HG02943 (cell line): ENCODE measurements around the gene TIGAR.

ENCODE experiments used
- ATAC-seq: cut with Tn5 transposase; IDR thresholded peaks from one replicate; pipeline ENCODE4 v1.9.1; 2021; ENCODE audit warnings: mild to moderate bottlenecking, low read depth, moderate library complexity; ENCODE audit not compliant: unreplicated experiment

Gene TIGAR

GRCh38 chr12:4301932-4302501 lies 19.0 kb upstream of the TIGAR start:
- no peak for ATAC-seq

DNA sequence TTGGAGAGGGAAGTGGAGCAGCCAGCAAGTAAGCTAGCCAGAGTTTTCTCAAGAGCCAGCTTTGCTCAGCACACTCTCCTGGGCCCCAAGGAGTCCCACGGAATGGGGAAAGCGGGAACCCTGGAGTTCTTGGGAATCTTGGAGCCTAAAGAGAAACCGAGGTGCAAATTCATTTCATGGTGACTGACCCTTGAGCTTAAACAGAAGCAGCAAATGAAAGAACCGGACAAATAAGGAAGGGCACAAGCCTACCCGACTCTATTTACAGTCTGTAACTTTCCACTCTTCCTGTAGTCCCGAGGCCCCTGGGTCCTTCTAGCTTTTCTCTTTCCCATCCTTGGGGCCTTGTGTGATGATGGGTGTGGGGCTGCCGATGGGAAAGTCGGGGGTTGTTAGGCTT lies 18.1 kb upstream of the TIGAR start:
- no peak for ATAC-seq

GRCh38 chr12:4303750-4304149 lies 17.3 kb upstream of the TIGAR start:
- no peak for ATAC-seq

GRCh38 chr12:4307593-4308333 lies 13.2 kb upstream of the TIGAR start:
- ATAC-seq = no peak

- ATAC-seq = no peak
These were observed 12.6 kb upstream of the TIGAR start for GRCh38 chr12:4308334-4308950.

GRCh38 chr12:4311776-4312175 lies 9.2 kb upstream of the TIGAR start:
- ATAC-seq = no peak

GRCh38 chr12:4312251-4312650 lies 8.8 kb upstream of the TIGAR start:
- ATAC-seq = no peak

- peak; percentile 42 for ATAC-seq
These were observed 538 bp upstream of the TIGAR start for GRCh38 chr12:4320497-4320852.

DNA sequence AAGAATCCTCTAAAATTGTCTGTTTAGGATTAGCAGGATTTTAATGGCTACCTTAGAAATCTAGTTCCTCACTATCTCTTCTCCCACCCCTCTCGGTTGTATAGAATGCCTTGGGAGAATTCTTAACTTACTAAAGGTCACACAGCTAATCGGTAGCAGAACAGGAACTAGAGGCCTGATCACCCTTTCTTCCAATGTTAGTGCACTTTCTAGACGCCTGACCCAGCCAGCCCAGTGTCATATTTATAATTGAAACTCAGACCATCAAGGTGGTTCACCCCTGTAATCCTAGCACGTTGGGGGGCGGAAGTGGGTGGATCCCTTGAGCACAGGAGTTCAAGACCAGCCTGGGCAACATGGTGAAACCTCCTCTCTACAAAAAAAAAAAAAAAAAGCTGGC lies 1.7 kb downstream of the TIGAR start:
- no peak for ATAC-seq

- ATAC-seq = no peak
These were observed 2.4 kb downstream of the TIGAR start for GRCh38 chr12:4323396-4323795.

GRCh38 chr12:4324366-4324765 lies 3.4 kb downstream of the TIGAR start:
- ATAC-seq = no peak

DNA sequence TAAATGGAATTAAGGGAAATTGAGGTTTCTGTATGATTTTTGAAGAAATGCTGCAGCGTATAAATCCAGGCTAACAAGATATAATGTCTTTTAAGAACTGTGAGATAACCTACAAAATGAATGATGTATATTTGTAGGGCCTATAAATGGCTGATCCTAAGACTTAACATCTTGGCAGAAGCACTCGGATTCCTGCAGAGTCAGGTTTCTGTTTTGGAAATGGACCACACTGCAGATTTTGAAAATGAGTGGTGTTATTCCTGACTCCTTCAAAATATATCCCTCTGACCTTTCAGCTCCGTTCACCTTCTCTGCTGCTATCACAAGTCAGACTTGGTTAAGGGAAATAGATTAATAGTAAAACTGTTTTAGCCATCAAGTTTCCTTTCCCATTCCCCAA lies 5.0 kb downstream of the TIGAR start:
- no peak for ATAC-seq

GRCh38 chr12:4327293-4327692 lies 6.3 kb downstream of the TIGAR start:
- ATAC-seq = no peak

- ATAC-seq = no peak
These were observed 9.2 kb downstream of the TIGAR start for GRCh38 chr12:4330203-4330602.

DNA sequence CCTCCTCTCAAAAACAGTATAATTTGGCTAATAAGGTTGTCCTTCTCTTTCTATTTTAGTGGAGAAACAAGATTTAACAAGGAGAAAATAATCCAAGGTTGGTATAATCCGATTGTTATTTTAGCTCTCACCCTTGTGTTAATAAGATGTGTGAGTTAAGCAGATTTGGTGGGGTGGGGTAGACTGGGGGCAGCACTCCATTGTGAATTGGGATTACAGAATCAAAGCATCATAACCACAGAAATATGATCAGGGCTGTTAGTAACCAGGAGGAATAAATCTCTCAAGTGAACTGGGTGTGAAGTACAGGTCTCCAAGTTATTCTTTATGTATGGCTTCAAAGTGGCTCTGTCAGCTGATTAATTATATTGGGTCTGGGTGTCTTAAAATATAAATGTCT lies 10.2 kb downstream of the TIGAR start:
- no peak for ATAC-seq

- no peak for ATAC-seq
These were observed 10.8 kb downstream of the TIGAR start for GRCh38 chr12:4331842-4332241.

- no peak for ATAC-seq
These were observed 25.9 kb downstream of the TIGAR start for GRCh38 chr12:4346931-4347330.

- ATAC-seq = no peak
These were observed 32.8 kb downstream of the TIGAR start for GRCh38 chr12:4353785-4354208.

DNA sequence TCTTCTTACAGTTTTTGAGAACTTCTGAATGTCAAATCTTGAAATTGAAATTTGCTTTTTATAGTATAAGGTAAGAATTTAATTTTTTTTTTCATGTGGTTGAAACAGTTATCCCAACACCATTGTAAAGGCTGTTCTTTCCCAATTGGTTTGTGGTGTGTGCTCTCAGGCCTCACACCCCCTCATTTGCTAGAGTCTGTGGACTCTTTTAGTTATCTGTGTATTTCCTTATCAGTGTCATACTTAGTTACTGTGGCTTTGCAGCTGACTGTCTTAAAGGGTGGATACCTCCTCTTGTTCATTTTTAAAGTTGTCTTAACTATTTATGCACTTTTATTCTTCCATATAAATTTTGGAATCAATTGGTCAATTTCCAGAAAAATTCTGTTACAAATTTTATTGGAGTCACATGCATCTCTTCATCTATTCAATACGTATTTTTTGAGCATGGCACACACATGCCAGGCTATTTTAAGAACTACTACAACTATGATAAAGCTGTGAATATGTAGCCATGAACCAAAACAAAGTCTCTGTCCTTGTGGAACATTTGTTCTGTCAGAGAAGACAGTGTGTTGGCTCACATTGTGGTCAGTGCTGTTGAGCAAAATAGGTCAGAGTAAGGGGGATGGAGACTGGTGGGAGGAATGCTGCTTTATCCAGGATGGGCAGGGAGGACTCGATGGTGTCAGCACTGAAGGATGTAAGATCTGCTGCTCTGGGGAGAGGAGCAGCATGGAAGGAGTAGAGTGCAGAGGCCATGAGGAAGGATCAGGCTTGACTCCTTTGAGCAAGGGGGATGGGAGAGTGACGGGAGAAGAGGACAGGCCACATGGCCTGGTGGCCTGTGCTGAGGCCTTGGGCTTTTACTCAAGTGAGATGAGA lies 34.4 kb downstream of the TIGAR start:
- ATAC-seq = no peak

DNA sequence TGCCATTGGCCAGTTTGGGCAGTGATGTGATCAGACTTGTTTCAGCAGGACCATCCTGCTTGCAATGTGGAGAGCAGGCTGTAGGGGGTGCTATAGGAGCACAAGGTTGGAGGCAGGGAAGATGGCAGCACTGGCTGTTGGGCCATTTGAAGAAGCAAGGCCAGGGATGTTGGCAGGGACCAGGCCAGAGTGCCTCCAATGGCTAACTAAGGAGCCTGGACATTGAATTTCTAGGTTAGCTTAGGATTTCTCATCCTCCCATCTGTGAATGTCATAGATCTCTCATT lies 35.0 kb downstream of the TIGAR start:
- ATAC-seq = no peak

- no peak for ATAC-seq
These were observed 45.1 kb downstream of the TIGAR start for GRCh38 chr12:4366090-4366489.
